H1 (cell line): ENCODE results near the gene PEX1. TPM values are rescaled to one million over a fixed set of nuclear protein-coding genes. Genes with fewer than 3 reads are reported as not detected.

Source experiments
- CBX8 ChIP-seq: fragments of 300-800, 300-1000 bp; sonication (generic); IDR thresholded peaks from 2 replicates; pipeline ENCODE4 v1.7.1; 2016; ENCODE audit warnings: low read depth, low read length, borderline replicate concordance
- CEBPB ChIP-seq: IDR thresholded peaks from 2 replicates; pipeline ENCODE4 v1.6.1; 2012; ENCODE audit warnings: low read depth, low read length
- GTF2F1 ChIP-seq: IDR thresholded peaks from 2 replicates; pipeline ENCODE4 v1.6.1; 2012; ENCODE audit warnings: low read depth, low read length, improper control_type of control experiment, borderline replicate concordance
- polyA plus RNA-seq, 7 experiments: library from polyadenylated mRNA; depleted of rRNA in 3 of 7; stranded (reverse) in 5 of 7; unstranded in 2 of 7; fragments of >200 nt in 5 of 7; fragments of 200-250 nt in 2 of 7; gene quantifications; 1 replicate in 5 of 7; 2 replicates in 1 of 7; 4 replicates in 1 of 7; pipeline versions ENCODE4 v1.2.1 to v1.2.3, GENCODE V29; 2011 to 2013; ENCODE audit warnings: missing spikeins in 2 of 7, mixed read lengths in 2 of 7
- total RNA-seq: library from RNA; stranded (reverse); fragmentation: NEBNext Ultra II Directional; extraction: Animal tissue kit (Norgen Biotek cat#: 25700); gene quantifications from 2 replicates; pipeline ENCODE4 v1.2.1, GENCODE V29; 2021

Gene PEX1
- total and polyA plus RNA-seq, 2 of the 8 experiments (the other 6 are each of a cell fraction or from before 2014, with no cell fraction given): 16.4 to 23.9 TPM

DNA sequence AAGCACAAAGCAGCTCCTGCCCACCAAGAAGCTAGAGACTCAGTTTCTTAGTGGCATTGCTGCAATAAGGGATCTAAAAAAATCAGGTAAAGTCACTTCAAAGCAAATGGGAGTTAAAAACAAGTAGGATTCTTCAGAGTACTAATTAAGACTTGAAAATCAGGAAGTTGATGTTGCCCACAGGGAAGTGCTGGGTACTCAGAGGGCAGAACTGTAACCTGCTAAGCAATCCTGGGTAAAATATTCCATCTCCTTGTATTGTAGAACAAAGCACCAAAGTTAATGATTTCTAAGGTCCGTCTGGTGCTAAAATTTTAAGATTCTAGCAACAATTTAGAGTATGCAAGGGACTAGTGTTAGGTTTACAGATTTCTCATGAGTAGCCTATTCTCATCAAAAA lies 8.3 kb downstream of the PEX1 start (continued):
- TF ChIP-seq CBX8: no peak
- TF ChIP-seq GTF2F1: no peak
- TF ChIP-seq CEBPB: no peak
